HL-60/S4 treated with phorbol 12-myristate 13-acetate at 8.2 ng/mL for 4 days and 3 days (cell line): ENCODE results near the gene SMPD1.

Experiments
- in situ Hi-C: fragments of 300-500 bp; cut with MboI; formaldehyde crosslinking; loops from 2 replicates; pipeline ENCODE4 v1.15.0; 2022; ENCODE audit warnings: low sequenced_read_pairs

The SMPD1 gene

GRCh38 chr11:6389905-6390717, at the start of gene SMPD1:
Gene SMPD1, plus strand, starts transcription at chr11:6390474. Its CDS starts 125 bp downstream, at chr11:6390599.
- in situ Hi-C loops: no loop called here

- in situ Hi-C loops: no loop called here
These were observed 44.9 kb upstream of the SMPD1 start for GRCh38 chr11:6345366-6345765.

GRCh38 chr11:6350043-6350442, 40.2 kb upstream of the SMPD1 start:
- in situ Hi-C loops: no loop called here

- in situ Hi-C loops: no loop called here
These were observed 39.8 kb upstream of the SMPD1 start for GRCh38 chr11:6350486-6350885.

GRCh38 chr11:6351782-6352382, 38.4 kb upstream of the SMPD1 start:
- in situ Hi-C loops: no loop called here

- in situ Hi-C loops: no loop called here
These were observed 36.8 kb upstream of the SMPD1 start for GRCh38 chr11:6353367-6353987.

GRCh38 chr11:6354651-6355485, 35.4 kb upstream of the SMPD1 start:
- in situ Hi-C loops: no loop called here

GRCh38 chr11:6356503-6357055, 33.7 kb upstream of the SMPD1 start:
- in situ Hi-C loops: no loop called here

GRCh38 chr11:6357222-6357621, 33.1 kb upstream of the SMPD1 start:
- in situ Hi-C loops: no loop called here

- in situ Hi-C loops: no loop called here
These were observed 30.1 kb upstream of the SMPD1 start for GRCh38 chr11:6360183-6360582.

GRCh38 chr11:6362185-6362872, 27.9 kb upstream of the SMPD1 start:
- in situ Hi-C loops: no loop called here

- in situ Hi-C loops: no loop called here
These were observed 27.2 kb upstream of the SMPD1 start for GRCh38 chr11:6362873-6363678.

GRCh38 chr11:6365659-6366058, 24.6 kb upstream of the SMPD1 start:
- in situ Hi-C loops: no loop called here

- in situ Hi-C loops: no loop called here
These were observed 18.4 kb upstream of the SMPD1 start for GRCh38 chr11:6371825-6372224.

- in situ Hi-C loops: no loop called here
These were observed 12.2 kb upstream of the SMPD1 start for GRCh38 chr11:6377902-6378639.

GRCh38 chr11:6378640-6378989, 11.7 kb upstream of the SMPD1 start:
- in situ Hi-C loops: no loop called here

- in situ Hi-C loops: no loop called here
These were observed 5.1 kb upstream of the SMPD1 start for GRCh38 chr11:6385046-6385777.
